K562 (cell line): ENCODE data around the gene ZNF148. TPM values are rescaled to one million over a fixed set of nuclear protein-coding genes. Genes with fewer than 3 reads are reported as not detected.

ENCODE experiments used
- ATAC-seq: fragments of 200-7000 bp; cut with Tn5 transposase; 3 replicates; pipeline ENCODE4 v1.9.1; 2020; ENCODE audit warnings: moderate library complexity
- BruUV-seq: library from RNA; stranded (reverse); fragments of 400-500 nt; replicated peaks from 2 replicates; lab custom pipeline; 2021; lab: Mats Ljungman, UMichigan
- CTCF ChIA-PET: fragments of 300-600 bp; formaldehyde crosslinking; extraction: SDS; loops from one replicate; lab custom pipeline; 2021; ENCODE audit warnings: low intra/inter-chr PET ratio; lab: Yijun Ruan, JAX
- POLR2A ChIA-PET: fragments of 300-600, 350-650 bp; sonication (Branson Sonifier 250); formaldehyde crosslinking; extraction: SDS; loops from one replicate; lab custom pipeline; 2021; ENCODE audit warnings: antibody characterized with exemption, inconsistent platforms; lab: Yijun Ruan, JAX
- DNase-seq, 4 experiments: peaks; one replicate each; pipeline versions ENCODE4 v3.0.0 to v3.0.0-alpha.2; 2011 to 2018; ENCODE audit warnings: low spot score in 3 of 4, mixed read lengths in 3 of 4; ENCODE audit errors: extremely low read depth in 1 of 4
- FAIRE-seq: peaks from 2 replicates; lab custom pipeline; 2011; peaks lifted over from hg19 to GRCh38; lab: Jason Lieb, UNC
- H2AFZ ChIP-seq: 2 replicates; pipeline ENCODE4 v1.6.0; 2011; ENCODE audit warnings: low read depth, low read length, control low read depth, inconsistent platforms
- H3K27ac ChIP-seq: fragments of 200-600 bp; 3 replicates; pipeline ENCODE4 v1.8.0; 2011; ENCODE audit warnings: low read depth, mild to moderate bottlenecking, control low read depth, inconsistent platforms, low read length, moderate library complexity, mixed read lengths; ENCODE audit errors: extremely low read depth
- H3K27me3 ChIP-seq, 2 experiments: fragments of 300-600 bp in 1 of 2; 2 replicates in 1 of 2; 3 replicates in 1 of 2; pipeline versions ENCODE4 v1.6.0 to v1.8.0; 2011; ENCODE audit warnings: inconsistent platforms in 2 of 2, low read length in 2 of 2, mild to moderate bottlenecking in 1 of 2, mixed read lengths in 1 of 2, moderate library complexity in 1 of 2; ENCODE audit not compliant: control insufficient read depth in 2 of 2, insufficient read depth in 2 of 2
- H3K36me3 ChIP-seq: fragments of 300-600 bp; 3 replicates; pipeline ENCODE4 v1.8.0; 2011; ENCODE audit warnings: mild to moderate bottlenecking, low read length, inconsistent platforms; ENCODE audit not compliant: control insufficient read depth, insufficient read depth
- H3K4me1 ChIP-seq, 2 experiments: fragments of 200-600 bp in 1 of 2; replicated peaks in 1 of 2; 2 replicates in 1 of 2; 3 replicates in 1 of 2; pipeline versions ENCODE4 v1.5.1 to v1.8.0; 2011; ENCODE audit warnings: inconsistent platforms in 2 of 2, low read length in 2 of 2, mild to moderate bottlenecking in 1 of 2, mixed read lengths in 1 of 2, moderate library complexity in 1 of 2; ENCODE audit not compliant: control insufficient read depth in 2 of 2, insufficient read depth in 2 of 2
- H3K4me2 ChIP-seq: 2 replicates; pipeline ENCODE4 v1.6.1; 2011; ENCODE audit warnings: low read length, control low read depth, inconsistent platforms, mixed read lengths; ENCODE audit not compliant: insufficient read depth
- H3K4me3 ChIP-seq: fragments of 200-600 bp; sonication (generic), shearing (Covaris generic); 2 replicates; pipeline ENCODE4 v1.5.1; 2016; ENCODE audit warnings: control low read depth, inconsistent platforms
- H3K79me2 ChIP-seq: fragments of 200-600 bp; 3 replicates; pipeline ENCODE4 v1.8.0; 2011; ENCODE audit warnings: low read length, inconsistent platforms; ENCODE audit not compliant: control insufficient read depth, insufficient read depth
- H3K9ac ChIP-seq, 2 experiments: 2 replicates each; pipeline versions ENCODE4 v1.6.0 to v1.6.1; 2011; ENCODE audit warnings: low read depth in 2 of 2, low read length in 2 of 2, control low read depth in 1 of 2, inconsistent platforms in 1 of 2, mild to moderate bottlenecking in 1 of 2, mixed read lengths in 1 of 2; ENCODE audit not compliant: insufficient read depth in 1 of 2
- H3K9me1 ChIP-seq: one replicate; pipeline ENCODE4 v1.6.0; 2011; ENCODE audit warnings: inconsistent platforms, mild to moderate bottlenecking, low read length, moderate library complexity; ENCODE audit not compliant: control insufficient read depth, insufficient read depth
- H3K9me3 ChIP-seq: replicated peaks from 2 replicates; pipeline ENCODE4 v1.5.1; 2011; ENCODE audit warnings: low read depth, low read length, inconsistent platforms; ENCODE audit not compliant: control insufficient read depth, insufficient read depth
- H4K20me1 ChIP-seq: replicated peaks from 2 replicates; pipeline ENCODE4 v1.6.1; 2011; ENCODE audit warnings: low read length, inconsistent platforms, mixed read lengths; ENCODE audit not compliant: control insufficient read depth, insufficient read depth
- MLX ChIP-seq, 2 experiments: fragments of 450-650 bp in 1 of 2; sonication (generic) in 1 of 2; formaldehyde crosslinking; conservative IDR thresholded peaks; 2 replicates each; pipeline versions ENCODE4 v1.4.0 to v1.8.1; 2020 to 2022; ENCODE audit warnings: mild to moderate bottlenecking in 1 of 2, missing genetic modification reagents in 1 of 2
- NCOA4 ChIP-seq: fragments of 450-650 bp; IDR thresholded peaks from 2 replicates; pipeline ENCODE4 v1.6.1; 2018; ENCODE audit warnings: mild to moderate bottlenecking; ENCODE audit not compliant: partially characterized antibody
- NONO ChIP-seq, 2 experiments: fragments of 200-400 bp in 1 of 2; fragments of 450-650 bp in 1 of 2; formaldehyde crosslinking in 1 of 2; IDR thresholded peaks; 2 replicates each; pipeline ENCODE4 v1.6.1; 2017; ENCODE audit warnings: low read depth in 2 of 2, mild to moderate bottlenecking in 2 of 2, moderate library complexity in 2 of 2, low read length in 1 of 2
- TRIM28 ChIP-seq: fragments of 450-650 bp; IDR thresholded peaks from 2 replicates; pipeline ENCODE4 v1.6.1; 2017
- ZFP30 ChIP-seq: fragments of 250-450 bp; sonication (Bioruptor Pico); IDR thresholded peaks from 2 replicates; pipeline ENCODE4 v1.8.0; 2022; ENCODE audit warnings: moderate library complexity, mild to moderate bottlenecking, inconsistent platforms, borderline replicate concordance
- ZKSCAN1 ChIP-seq: fragments of 150-350 bp; IDR thresholded peaks from 2 replicates; pipeline ENCODE4 v1.6.1; 2016; ENCODE audit warnings: low read depth, low read length
- ZNF146 ChIP-seq: IDR thresholded peaks from one replicate; pipeline ENCODE4 v1.6.1; 2018; ENCODE audit warnings: missing compliant biosample characterization; ENCODE audit not compliant: unreplicated experiment
- ZNF695 ChIP-seq: fragments of 450-650 bp; formaldehyde crosslinking; IDR thresholded peaks from 2 replicates; pipeline ENCODE4 v1.4.0; 2020; ENCODE audit warnings: mild to moderate bottlenecking, moderate library complexity
- ZNF740 ChIP-seq, 3 experiments: fragments of 200-800 bp in 1 of 3; sonication (Bioruptor generic) in 1 of 3; sonication (generic) in 1 of 3; formaldehyde crosslinking in 1 of 3; IDR thresholded peaks; 2 replicates each; pipeline versions ENCODE4 v1.6.1 to v1.8.0; 2016 to 2022; ENCODE audit warnings: mild to moderate bottlenecking in 2 of 3, missing compliant biosample characterization in 2 of 3, missing genetic modification characterization in 2 of 3, missing genetic modification reagents in 1 of 3
- WGBS: fragments of 100-300 bp; shearing (Covaris generic); methylation state at CpG from one replicate; pipeline ENCODE4 v1.1.6; 2016; ENCODE audit warnings: low coverage, mixed read lengths; ENCODE audit not compliant: insufficient coverage; ENCODE audit errors: missing lambda C conversion rate; 5-methylcytosine and 5-hydroxymethylcytosine counted together
- in situ Hi-C: fragments of 300-500 bp; cut with MboI; formaldehyde crosslinking; loops from 4 replicates; pipeline ENCODE4 v1.15.0; 2018; ENCODE audit warnings: inconsistent platforms, mixed read lengths
- intact Hi-C: fragments of 100-400 bp; cut with micrococcal nuclease; formaldehyde crosslinking; loops from 2 replicates; pipeline ENCODE4 v1.14.2; 2022
- polyA plus RNA-seq, 8 experiments: library from polyadenylated mRNA; depleted of rRNA in 4 of 8; stranded (reverse) in 5 of 8; unstranded in 3 of 8; fragments of >200 nt; fragmentation: Nextera tagmentation in 2 of 8; fragmentation: Illumina TruSeq in 1 of 8; extraction: Ambion mirVana in 2 of 8; extraction: Trizol in 1 of 8; gene quantifications; 2 replicates each; pipeline versions ENCODE4 v1.2.1 to v1.2.3, GENCODE V29; 2011 to 2014; ENCODE audit warnings: inconsistent platforms in 1 of 8, missing spikeins in 1 of 8
- total RNA-seq, 7 experiments: library from RNA; depleted of rRNA in 6 of 7; stranded (reverse); fragments of >200 nt in 6 of 7; fragmentation: Illumina TruSeq in 2 of 7; extraction: Trizol in 2 of 7; gene quantifications; 2 replicates each; pipeline versions ENCODE4 v1.2.1 to v1.2.3, GENCODE V29; 2011 to 2021; ENCODE audit warnings: low replicate concordance in 1 of 7
- TF ChIP-seq, protein P1 (sequence below), 2 experiments: fragments of 450-650 bp in 1 of 2; sonication (generic) in 1 of 2; formaldehyde crosslinking in 1 of 2; IDR thresholded peaks in 1 of 2; conservative IDR thresholded peaks in 1 of 2; 2 replicates each; pipeline versions ENCODE4 v1.6.1 to v1.8.1; 2016 to 2023; ENCODE audit warnings: mild to moderate bottlenecking in 2 of 2, moderate library complexity in 2 of 2, inconsistent platforms in 1 of 2, missing genetic modification reagents in 1 of 2
- TF ChIP-seq, protein P2 (sequence below), 2 experiments: fragments of 450-650 bp; IDR thresholded peaks; 2 replicates each; pipeline ENCODE4 v1.6.1; 2018; ENCODE audit warnings: mild to moderate bottlenecking in 2 of 2, low read depth in 1 of 2; ENCODE audit not compliant: partially characterized antibody in 2 of 2

Gene ZNF148
- total and polyA plus RNA-seq, 9 of the 15 experiments (the other 6 are each of a cell fraction or from before 2014, with no cell fraction given), result 2.7 to 15.1 (median 8.3) TPM

GRCh38 chr3:125357837-125358236 is 17.3 kb downstream of the ZNF148 start (continued):
- TF ChIP-seq ZNF695 (CRISPR knock-in tag) (no peak), ZNF740 (CRISPR knock-in tag; IDR thresholded peaks at IDR 0.05) (no peak), ZNF740 (tag; IDR thresholded peaks at IDR 0.05) (no peak)
- TF ChIP-seq, all 486 proteins: peak for 0

- Histone ChIP-seq H3K4me3 (no peak overlapping the region), H3K4me2 (no peak overlapping the region), H3K27me3 (no peaks in the 10 kb centered on the region), H2AFZ (no peak overlapping the region), H3K27ac (no peak overlapping the region), H3K9me3 (no peaks in the 10 kb centered on the region), H3K4me1 (peaks cover 0 to 14% of the 10 kb centered on the region in 2 experiments; a peak in 3 of 5 replicates), H3K9me1 (no peaks in the 10 kb centered on the region), H4K20me1 (no peaks in the 10 kb centered on the region), H3K9ac (no peak overlapping the region), H3K36me3 (no peaks in the 10 kb centered on the region), H3K79me2 (peaks cover 97% of the 10 kb centered on the region)
- intact Hi-C loops, result no loop called here
- DNase-seq (no peak), ATAC-seq (no peak), FAIRE-seq (no peak)
- ChIA-PET POLR2A (no interaction called here), CTCF (no interaction called here)
- no TSS peak for BruUV-seq
- in situ Hi-C loops, result no loop called here
- WGBS, result 98% methylated on average over 17 of the region's 52 CpGs
- TF ChIP-seq NCOA4 (no peak), NONO (IDR thresholded peaks at IDR 0.05; ENCODE audit: low read depth in 2 of 2, low read length in 1 of 2) (no peak), TRIM28 (no peak), ZFP30 (no peak), MLX (CRISPR knock-in tag; conservative IDR thresholded peaks at IDR 0.05) (no peak), ZNF146 (CRISPR knock-in tag) (no peak), ZKSCAN1 (no peak)
- TF ChIP-seq, protein P1, sequence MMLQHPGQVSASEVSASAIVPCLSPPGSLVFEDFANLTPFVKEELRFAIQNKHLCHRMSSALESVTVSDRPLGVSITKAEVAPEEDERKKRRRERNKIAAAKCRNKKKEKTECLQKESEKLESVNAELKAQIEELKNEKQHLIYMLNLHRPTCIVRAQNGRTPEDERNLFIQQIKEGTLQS (IDR thresholded peaks at IDR 0.05), result peak; percentile 41; the same call in 1 of the 2 replicates
- TF ChIP-seq, protein P1 (CRISPR knock-in tag; conservative IDR thresholded peaks at IDR 0.05), result no peak
- TF ChIP-seq, protein P2, sequence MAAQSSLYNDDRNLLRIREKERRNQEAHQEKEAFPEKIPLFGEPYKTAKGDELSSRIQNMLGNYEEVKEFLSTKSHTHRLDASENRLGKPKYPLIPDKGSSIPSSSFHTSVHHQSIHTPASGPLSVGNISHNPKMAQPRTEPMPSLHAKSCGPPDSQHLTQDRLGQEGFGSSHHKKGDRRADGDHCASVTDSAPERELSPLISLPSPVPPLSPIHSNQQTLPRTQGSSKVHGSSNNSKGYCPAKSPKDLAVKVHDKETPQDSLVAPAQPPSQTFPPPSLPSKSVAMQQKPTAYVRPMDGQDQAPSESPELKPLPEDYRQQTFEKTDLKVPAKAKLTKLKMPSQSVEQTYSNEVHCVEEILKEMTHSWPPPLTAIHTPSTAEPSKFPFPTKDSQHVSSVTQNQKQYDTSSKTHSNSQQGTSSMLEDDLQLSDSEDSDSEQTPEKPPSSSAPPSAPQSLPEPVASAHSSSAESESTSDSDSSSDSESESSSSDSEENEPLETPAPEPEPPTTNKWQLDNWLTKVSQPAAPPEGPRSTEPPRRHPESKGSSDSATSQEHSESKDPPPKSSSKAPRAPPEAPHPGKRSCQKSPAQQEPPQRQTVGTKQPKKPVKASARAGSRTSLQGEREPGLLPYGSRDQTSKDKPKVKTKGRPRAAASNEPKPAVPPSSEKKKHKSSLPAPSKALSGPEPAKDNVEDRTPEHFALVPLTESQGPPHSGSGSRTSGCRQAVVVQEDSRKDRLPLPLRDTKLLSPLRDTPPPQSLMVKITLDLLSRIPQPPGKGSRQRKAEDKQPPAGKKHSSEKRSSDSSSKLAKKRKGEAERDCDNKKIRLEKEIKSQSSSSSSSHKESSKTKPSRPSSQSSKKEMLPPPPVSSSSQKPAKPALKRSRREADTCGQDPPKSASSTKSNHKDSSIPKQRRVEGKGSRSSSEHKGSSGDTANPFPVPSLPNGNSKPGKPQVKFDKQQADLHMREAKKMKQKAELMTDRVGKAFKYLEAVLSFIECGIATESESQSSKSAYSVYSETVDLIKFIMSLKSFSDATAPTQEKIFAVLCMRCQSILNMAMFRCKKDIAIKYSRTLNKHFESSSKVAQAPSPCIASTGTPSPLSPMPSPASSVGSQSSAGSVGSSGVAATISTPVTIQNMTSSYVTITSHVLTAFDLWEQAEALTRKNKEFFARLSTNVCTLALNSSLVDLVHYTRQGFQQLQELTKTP (IDR thresholded peaks at IDR 0.05; ENCODE audit: low read depth in 1 of 2, partially characterized antibody in 2 of 2), result no peak
These were observed 18.0 kb downstream of the ZNF148 start for GRCh38 chr3:125357032-125357658.
